GM18873 (cell line): ENCODE data around the gene KDM1B.

Experiments used
- ATAC-seq: cut with Tn5 transposase; IDR thresholded peaks from one replicate; pipeline ENCODE4 v1.9.1; 2021; ENCODE audit warnings: mild to moderate bottlenecking, moderate library complexity, moderate number of reproducible peaks; ENCODE audit not compliant: unreplicated experiment, low FRiP score

KDM1B gene

DNA sequence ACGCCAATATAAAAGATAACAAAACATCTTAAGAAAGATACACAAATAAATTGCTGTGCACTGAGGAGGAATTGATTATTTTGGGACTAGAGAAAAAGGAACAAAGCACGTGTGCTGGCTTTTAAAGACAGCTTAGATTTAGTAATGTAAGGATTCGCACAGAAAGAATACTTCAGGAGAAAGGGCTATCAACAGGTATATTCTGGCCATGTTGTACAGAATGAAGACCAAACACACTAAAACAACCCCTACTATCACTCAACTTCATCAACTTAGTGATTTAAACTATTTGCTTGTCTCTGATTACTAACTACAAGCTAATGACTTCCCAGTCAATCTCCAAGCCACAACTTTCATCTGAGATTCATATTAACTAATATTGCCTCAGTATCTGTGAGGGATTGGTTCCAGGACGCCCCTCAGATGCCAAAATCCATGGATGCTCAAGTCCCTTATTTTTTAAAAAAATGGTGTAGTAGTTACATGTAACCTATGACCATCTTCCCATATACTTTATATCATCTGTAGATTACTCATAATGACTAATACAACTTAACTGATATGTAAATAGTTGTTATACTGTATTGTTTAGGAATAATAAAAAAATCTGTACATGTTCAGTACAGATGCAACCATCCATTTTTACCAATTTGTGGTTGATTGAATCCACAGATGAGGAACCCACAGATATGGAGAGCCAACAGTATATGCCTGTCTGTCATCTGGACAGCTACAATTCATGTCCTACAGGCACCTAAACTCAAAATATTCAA, 104.6 kb downstream of the KDM1B start:
- no peak for ATAC-seq

DNA sequence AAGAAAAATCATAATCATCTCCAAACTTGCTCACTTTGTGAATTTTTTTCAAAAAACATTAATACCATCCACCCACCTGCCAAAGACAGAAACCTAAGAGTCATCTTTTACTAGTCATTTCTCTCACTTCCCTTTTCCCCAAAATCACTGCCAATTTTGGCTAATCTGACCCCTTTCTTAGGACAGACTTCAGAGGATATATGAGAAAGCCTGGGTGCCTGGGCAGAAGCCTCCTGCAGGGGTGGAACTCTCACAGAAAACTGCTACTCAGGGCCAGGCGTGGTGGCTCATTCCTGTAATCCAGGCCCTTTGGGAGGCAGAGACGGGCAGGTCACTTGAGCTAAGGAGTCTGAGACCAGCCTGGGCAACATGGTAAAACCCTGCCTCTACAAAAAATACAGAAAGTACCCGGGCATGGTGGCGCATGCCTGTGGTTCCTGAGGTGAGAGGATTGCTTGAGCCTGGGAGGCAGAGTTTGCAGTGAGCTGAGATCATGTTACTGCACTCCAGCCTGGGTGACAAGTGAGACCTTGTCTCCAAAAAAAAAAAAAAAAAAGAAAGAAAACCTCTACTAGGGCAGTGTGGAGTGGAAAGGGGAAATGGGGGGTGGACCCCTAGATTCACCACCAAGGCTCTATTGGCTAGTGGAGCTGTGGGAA, 105.4 kb downstream of the KDM1B start:
- ATAC-seq, result peak; percentile 35

DNA sequence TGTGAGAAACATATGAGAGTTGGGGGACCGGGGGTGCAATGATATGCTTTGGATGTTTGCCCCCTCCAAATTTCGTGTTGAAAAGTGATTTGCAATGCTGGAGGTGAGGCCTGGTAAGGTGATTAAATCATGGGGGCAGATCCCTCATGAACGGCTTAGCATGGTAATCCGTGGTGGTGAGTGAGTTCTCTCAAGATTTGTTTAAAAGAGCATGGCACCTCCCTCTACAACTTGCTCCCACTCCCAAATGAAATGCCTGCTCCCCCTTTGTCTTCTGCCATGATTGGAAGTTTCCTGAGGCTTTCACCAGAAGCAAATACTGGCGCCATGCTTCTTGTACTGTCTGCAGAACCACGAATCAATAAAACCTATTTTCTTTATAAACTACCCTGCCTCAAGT, 106.7 kb downstream of the KDM1B start:
- no peak for ATAC-seq

DNA sequence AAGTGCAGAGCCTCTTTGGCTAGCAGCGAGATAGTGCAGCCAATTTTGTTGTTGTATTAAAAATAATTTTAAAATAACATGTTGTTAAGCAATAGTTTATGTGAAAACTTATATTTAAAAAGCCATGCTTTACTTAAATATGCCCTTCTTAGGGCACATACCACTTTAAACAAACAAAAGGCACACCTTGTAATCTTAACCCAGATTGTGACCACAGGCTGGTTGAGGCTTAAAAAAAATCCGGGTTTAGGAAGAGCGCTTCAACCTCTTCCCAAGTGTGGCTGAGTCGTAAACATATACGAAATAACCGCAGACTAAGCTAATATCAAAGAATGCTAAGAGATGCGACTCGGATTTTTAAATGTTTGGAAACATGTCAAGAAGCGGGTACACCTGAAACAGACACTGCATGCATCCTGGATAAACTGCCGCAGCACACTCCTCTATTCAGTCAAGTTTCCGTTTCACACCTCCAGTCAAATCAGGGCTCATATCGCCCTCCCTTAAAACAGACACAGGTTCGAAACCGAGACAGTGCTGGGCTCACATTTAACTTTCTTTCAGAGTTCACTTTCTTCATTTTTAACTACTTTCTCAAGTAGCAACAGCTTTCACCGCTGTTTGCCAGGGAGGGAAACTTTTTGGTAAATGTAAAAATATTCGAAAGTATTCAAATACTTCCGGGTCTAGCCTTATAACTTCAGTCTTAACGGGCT, 107.6 kb downstream of the KDM1B start:
- peak; percentile 74 for ATAC-seq

DNA sequence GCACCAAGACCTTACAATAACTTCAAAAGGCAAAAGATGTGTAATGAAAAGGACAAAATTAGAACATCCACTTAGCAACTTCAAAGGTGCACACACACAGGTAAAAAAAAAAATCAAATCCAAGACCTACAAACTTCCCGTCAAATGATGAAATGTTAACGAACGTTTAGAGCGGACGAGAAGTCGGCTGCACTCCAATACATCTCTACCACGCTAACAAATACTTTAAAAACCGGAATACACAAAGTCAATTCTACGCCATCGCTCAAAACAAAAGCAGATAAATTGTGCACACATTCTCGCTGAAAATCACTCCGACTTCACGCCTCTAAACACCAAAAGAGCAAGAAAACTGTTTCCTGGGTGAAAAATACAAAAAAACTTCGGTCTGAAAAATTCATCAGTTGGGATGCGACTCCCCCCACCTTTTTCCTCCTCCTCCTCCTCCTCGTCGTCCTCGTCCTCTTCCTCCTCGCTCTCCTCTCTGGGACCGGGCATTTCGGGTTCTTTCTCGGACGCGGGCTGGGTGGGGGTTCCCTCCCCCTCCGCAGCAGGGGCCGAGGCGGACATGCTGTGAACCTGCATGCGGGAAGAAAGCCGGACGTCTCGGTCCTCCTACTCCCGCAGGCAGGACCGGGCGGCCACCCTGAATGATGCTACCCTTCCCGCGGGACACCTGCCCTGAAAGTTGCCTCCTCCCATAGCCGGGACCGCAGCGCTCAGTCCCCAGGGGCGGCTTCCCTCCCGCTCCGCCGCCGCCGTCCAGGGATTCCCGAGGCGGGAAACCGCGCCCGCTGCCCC, 108.4 kb downstream of the KDM1B start:
- ATAC-seq, result no peak

DNA sequence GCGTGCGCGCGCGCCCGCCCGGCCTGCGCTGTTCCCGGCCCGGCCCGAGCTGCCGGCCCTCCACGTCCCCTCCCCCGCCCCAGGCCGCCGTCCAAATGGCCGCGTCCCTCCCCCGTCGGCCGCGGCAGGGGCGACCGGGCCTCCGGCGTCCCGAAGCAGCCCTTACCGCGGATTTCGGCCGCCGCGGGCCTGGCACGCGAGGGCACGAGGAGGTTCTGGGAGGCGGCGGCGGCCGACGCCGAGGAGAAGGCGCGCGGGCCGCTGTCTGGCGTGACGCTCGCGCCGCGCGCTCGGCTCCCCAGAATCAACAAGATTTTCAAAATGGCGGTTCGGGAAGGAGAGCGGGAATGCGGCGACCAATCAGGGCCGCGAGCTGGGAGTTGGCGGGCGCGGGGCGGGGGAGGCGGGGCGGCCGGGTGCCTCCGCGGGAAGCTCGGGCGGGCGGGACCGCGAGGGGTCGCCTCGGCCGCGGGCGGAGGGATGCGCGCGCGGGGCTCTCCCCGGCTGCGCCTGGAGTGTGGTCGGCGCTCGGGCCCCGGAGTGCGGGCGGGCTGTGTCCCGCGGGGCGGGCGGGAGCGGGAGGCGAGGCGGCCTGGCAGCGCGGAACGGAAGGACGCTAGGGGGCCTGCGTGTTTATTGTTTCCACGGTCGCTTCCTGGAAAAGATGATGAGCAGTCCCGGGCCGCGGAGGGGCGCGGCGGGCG, 109.1 kb downstream of the KDM1B start, which contains the start of gene DEK:
TSS of gene DEK (minus strand) at position 312 of the 704 bp plus-strand sequence. CDS start 543 bp downstream, outside the sequence.
- no peak for ATAC-seq

DNA sequence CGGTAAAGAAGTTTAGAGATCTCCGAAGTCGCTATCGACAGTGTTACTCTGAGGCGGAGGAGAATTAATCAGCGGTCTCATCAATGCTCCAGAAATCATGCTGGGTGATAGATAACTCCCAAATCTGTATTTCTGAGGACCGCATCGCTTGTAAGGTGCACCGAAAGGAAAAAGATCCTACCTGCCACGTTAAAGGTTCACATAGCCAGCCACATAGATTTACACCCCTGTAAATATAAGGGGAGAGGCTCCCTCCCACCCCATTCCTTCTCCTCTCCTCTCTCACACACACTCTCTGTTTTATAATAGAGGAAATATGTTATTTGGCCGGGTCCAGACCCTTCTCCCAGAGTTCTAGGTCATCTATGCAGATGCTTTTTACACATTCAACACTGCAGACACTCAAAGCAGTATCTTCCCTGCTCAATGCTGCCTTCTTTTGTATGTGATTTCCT, 109.7 kb downstream of the KDM1B start:
- ATAC-seq, result no peak

DNA sequence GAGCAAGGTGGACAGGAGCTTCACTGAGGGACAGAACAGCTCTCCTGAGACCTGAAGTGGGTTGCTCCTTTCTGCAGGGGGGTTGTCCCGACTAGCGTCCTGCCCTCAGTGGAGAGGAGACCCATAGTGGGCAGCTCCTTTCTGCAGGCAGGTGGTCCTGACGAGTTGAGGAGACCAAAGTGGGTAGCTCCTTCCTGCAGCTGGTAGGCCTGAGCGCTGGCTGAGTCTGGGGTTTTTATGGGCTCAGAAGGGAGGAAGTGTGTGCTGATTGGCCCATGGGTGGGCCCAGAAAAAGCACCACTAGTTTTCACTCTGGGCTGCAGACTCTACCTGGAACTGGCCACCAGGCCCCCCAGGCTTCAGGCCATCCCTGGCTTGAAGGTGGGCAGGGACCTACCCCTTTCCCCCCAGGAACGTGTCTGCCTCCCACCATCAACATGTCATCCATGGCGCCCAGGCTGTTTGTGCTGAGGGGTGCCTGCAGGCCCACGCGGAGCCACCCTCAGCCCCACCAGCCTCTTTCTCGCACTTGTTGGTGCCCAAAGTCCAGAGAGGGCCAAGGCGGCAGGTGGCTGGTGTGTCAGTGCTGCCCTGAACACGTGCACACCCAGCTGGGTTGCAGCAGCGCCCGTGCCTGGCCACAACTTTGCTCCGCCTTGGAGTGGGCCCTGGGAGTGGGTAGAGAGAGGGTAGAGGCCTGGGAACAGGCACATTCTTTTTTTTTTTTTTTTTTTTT, 110.7 kb downstream of the KDM1B start:
- no peak for ATAC-seq

DNA sequence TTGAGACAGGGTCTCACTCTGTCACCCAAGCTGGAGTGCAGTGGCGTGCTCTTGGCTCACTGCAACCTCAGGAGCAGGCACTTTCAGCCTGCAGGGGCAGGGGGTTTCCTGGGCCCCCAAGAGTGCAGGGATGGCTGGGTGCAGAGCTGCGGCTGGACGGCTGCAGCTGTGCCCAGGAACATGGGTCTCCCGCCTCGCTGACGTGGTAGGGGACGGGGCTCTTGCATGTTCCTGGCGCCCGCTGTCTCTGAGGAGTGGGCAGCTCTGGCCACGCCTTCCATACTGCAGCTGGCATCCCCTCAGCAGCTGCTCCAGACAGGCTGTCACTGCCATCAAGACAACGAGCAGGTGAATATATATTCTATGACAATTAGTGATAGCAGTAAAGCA, 111.3 kb downstream of the KDM1B start:
- ATAC-seq, result no peak

DNA sequence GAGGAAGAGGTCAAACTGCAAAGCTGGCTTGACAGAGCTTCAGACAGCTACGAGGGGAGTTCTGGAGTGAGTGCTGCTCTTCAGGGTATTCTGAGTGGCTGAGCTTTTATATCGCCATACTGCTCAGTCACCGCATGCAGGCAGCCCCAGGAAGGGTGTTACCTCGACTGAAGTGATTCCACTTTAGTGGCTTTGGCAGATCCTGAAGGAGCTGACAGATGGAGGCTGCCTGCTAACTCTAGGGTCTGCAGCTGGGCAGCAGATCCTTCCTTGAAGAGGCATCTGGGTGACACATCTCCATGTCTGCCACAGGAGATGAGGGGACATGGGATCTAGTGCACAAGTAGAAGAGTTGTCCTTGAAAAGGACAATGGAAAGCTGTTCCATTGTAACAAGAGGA, 112.8 kb downstream of the KDM1B start:
- no peak for ATAC-seq

DNA sequence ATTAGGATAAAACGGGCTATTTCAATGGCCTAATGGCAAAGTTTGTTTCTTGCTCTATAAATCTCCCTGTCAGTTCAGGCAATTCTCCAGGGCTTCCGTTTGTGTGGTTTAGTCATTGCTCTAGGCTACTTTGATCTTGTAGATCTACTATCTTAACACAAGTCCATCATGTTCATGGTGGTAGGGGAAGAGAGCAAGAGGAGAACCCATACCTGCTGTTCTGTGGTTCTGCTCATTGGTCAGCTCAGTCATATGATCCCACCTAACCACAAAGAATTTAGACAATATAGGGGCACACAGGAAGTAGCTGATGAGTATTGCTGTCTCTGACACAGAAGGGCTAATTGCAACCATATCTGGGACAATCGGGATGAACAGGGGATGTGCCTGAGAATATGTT, 114.0 kb downstream of the KDM1B start:
- ATAC-seq, result no peak

DNA sequence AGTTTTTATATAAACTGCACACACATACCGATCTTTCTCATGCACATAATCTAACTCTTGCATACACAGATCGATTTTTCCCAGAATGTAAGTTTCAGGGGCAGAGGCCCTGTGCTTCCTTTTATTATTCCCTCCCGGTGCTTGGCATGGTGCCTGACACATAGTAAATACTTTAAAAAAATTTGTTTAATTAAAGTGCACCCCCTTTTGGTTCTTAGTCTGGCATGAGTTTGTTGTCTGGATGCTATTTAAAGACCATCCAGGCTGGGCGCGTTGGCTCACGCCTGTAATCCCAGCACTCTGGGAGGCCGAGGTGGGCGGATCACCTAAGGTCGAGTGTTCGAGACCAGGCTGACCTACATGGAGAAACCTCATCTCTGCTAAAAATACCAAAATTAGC, 114.5 kb downstream of the KDM1B start:
- ATAC-seq, result no peak

DNA sequence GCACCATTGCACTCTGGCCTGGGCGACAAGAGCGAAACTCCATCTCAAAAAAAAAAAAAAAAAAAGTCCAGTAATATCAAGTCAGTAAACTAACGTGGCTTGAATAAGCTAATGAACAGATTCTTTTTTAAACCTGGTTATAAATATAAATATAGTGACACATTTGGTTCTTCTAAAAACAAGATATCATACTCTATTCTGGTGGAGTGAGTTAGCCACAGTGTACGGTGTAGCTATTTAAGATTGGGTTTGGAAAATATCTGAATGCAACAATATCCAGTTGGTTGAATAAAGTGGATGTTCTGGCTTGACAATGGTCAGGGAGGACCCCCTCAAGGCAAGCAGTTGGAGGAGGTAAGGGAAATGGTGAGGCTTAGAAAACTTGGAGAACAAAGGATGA, 115.0 kb downstream of the KDM1B start:
- ATAC-seq, result no peak
